Stimulated activated CD4-positive, alpha-beta T cell treated with anti-CD3 and anti-CD28 coated beads, TNF-alpha, amount 100 ng/mL, for 1 hour (primary cell): ENCODE measurements around the gene LSM7.

ENCODE experiments used
- DNase-seq, 3 donors: peaks; one replicate each; pipeline ENCODE4 v3.0.0-alpha.2; 2020; ENCODE audit warnings: low read depth in 3 of 3, low spot score in 1 of 3

The LSM7 gene

DNA sequence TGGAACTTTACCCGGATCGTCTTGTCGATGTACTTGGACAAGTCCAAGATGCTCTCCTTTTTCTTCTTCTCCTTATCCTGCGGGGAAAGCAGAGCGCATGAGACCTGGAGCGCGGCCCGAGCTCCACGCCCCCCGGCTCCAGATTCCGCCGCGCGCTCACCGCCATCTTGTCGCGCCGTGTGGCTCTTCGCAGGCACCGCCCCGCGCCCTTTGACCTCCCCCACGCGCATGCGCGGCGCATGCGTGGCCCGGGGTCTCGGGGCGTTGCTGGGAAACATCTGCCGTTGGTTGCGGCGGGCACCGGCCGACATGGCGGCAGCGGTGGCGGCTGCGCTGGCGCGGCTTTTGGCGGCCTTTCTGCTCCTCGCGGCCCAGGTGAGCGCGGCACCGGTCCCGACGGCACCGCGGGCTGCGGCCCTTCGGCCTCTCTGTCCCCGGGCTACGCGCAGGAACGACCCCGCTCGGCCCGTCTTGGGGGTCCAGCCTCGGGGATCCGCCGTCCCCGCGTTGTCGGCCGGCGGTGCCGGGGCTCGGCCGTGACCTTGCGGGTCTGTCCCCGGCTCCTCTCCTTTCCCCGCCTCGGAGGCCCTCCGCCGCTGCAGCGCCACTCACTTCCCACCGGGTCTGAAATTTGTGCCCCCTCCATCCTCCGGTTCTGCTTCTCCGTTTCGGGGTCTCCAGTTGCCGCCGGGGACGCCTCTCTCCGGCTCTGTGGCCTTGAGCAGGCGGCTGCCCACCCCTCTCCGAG lies at the start of gene LSM7, which contains the start of gene SPPL2B:
TSS of gene LSM7 (minus strand) at position 186 of the 748 bp plus-strand sequence. CDS start at position 166, 20 bp downstream.
TSS of gene SPPL2B (plus strand) at position 284 of the 748 bp plus-strand sequence. CDS start at position 310, 26 bp downstream.
- DNase-seq: peak; percentile 85 to 94 (median 87)

DNA sequence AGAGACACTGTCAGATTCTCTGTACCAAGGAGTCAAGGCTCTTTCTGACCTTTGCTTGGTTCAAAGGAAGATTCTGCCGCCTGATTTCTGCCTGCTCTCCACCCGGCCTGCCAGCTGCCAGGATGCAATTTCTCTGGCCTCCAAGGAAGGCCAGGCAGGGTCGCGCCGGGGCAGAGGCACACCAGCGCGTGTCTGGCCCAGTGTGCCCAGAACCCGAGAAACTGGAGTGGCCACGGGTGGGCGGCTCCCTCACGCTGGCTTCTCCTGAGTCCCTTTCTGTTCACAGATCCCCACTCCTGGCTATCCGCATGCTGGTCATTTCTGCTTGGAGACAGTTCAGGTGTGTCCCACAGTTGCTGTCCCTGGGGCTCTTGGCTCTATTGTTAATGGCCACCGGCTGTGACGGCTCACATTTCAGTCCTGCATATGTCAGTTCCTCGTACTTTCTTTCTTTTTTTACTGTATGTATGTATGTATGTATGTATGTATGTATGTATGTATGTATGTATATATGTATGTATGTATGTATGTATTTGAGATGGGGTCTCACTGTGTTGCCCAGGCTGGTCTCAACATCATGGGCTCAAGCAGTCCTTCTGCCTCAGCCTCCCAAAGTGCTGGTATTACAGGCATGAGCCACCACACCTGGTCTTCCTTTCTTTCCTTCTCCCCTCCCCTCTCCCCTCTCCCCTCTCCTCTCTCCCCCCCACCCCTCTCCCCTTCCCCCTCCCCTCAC lies 48.6 kb upstream of the LSM7 start:
- no peak for DNase-seq

DNA sequence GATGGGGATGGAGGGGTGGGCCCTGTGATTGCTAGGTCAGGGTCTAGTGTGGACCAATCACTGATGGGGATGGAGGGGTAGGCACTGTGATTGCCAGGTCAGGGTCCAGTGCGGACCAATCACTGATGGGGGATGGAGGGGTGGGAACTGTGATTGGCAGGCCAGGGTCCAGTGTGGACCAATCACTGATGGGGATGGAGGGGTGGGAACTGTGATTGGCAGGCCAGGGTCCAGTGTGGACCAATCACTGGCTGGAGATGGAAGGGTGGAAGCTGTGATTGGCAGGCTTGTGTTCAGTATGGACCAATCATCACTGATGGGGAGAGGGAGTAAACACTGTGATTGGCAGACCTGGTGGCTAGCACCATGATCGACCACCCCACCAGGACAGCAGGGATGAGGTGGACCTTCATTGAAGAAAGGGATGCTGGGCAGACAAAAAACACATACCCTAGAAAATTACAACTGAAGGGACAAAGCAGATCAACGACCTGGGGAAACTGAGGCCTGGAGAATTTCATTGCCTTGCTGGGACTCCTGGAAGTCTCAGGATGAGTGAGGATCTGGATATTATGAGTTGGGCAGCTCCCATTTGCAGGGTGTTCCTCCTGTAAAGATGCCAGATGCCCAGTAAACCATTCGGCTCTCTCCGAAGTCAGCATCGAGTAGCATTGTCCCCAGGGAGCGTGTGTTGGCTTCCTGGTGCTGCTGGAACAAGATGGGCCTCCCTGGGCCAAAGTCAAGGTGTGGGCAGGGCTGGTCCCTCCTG lies 47.2 kb upstream of the LSM7 start:
- DNase-seq: no peak

DNA sequence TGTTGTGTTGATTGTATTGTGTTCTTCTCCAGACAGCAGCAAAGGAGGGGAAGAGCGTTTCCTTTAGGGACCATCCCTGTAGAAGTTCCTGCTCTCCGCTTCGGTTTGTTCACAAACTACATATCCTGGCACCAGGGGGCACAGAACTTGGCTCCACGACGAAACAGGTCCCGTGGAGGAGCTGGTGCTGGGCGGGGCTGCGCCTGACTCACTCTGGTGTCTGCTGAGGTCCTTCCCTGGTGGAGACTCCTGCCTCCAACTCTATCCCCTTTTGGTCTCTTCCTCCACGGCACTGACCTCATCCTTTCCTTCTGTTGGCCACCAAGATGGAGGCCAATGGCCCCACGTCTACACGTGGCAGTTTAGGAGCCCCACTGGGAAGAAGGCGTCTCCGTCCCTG lies 46.4 kb upstream of the LSM7 start:
- no peak for DNase-seq

DNA sequence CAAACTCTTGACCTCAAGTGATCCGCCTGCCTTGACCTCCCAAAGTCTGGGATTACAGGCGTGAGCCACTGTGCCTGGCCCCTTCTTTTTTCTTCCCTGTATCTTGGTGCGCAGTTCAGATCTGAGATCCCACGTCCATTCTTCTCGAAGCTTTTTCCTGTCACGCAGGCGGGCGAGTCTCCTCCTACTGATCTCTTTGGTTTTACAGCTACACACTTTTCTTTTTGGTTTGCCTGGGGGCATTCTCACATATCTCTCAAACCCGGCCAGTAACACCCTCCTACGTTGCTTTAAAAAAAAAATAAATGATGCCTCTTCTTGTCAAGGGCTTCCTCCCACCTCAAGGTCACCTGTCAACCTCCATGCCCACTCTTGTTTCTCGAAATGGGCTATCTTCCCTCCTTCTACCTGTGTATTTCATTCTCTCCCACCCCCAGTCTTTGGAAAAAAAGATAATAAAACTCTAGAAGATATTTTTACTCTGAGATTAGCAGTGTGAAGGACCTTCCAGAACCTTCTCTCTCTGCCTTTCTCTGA lies 43.8 kb upstream of the LSM7 start:
- DNase-seq: no peak

DNA sequence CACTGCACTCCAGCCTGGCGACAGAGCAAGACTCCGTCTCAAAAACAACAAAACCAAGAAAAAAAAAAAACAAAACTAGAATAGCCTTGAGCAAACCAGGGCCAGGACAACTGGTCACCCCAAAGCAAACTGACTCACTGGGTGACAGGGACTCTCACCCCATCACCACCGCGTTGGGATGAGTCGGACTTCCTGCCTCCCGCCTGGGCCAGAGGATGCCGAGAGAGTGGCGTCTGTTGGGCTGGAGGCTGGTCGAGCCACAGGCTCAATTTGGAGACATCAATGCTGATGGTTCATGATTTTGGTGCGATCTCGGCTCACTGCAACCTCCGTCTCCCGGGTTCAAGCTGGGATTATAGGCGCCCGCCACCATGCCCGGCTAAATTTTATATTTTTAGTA lies 43.3 kb upstream of the LSM7 start:
- no peak for DNase-seq

DNA sequence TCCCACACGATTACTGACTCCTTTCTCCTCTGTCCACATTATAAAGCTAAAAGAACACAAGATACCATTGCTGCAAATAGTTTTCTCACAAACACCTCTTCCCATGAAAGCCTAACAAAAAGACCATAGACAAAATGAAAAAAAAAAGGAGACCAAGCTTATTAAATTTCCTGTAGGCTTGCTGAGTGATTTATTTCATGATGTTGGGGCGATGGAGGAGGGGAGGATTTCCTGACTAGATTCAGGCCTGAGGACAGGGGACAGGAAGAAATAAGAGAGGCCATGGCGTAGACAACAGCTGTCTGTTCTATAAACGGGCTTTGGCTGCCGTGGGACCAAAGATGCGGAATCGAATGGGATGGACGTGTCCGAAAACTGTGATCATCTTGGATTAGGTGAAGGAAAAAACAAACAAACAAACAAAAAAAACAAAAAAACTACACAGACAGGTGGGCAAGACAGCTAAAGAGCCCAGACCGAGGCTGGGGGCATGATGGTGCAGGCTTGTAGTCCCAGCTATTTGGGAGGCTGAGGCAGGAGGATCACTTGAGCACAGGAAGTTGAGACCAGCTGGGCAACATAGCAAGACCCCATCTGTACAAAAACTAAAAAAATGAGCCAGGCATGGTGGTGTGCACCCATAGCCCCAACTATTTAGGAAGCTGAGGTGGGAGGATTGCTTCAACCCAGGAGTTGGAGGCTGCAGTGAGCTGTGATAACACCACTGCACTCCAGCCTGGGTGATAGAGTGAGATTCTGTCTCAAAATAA lies 37.0 kb upstream of the LSM7 start:
- DNase-seq: no peak

DNA sequence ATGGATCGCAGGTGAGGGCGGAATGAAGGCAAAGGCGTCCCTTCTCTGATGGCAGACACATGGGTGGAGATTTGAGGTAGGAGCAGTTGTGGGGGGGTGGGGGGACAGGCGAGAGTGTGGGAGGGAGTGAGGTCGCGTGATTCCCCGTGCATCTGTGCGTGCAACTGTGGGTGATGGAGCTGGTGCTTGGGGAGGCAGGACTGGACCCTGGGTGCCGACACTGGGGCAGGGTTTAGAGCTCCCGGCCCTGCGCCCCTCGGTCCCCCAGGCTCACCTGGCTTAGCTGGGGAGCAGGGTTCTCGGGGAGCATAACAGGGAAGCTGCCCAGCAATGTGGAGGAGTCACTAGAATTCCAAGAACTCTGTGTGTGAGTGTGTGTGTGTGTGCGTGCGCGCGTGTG lies 35.0 kb upstream of the LSM7 start:
- DNase-seq: no peak

DNA sequence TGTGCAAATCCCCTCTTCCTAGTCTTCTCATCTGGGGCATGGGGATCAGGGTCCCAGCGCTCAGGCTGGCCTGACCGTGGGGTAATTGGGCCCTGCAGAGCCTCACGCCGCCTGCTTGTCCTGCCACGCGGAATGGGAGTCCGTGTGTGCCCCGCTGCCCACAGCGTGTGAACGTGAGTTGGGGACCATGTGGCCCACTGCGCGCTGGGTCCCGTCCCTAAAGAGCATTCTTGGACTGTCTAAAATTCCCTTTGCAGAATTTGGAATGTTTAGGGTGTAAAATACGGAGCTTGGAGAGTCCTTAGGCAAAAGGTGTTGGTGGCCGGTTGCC lies 34.5 kb upstream of the LSM7 start:
- no peak for DNase-seq

DNA sequence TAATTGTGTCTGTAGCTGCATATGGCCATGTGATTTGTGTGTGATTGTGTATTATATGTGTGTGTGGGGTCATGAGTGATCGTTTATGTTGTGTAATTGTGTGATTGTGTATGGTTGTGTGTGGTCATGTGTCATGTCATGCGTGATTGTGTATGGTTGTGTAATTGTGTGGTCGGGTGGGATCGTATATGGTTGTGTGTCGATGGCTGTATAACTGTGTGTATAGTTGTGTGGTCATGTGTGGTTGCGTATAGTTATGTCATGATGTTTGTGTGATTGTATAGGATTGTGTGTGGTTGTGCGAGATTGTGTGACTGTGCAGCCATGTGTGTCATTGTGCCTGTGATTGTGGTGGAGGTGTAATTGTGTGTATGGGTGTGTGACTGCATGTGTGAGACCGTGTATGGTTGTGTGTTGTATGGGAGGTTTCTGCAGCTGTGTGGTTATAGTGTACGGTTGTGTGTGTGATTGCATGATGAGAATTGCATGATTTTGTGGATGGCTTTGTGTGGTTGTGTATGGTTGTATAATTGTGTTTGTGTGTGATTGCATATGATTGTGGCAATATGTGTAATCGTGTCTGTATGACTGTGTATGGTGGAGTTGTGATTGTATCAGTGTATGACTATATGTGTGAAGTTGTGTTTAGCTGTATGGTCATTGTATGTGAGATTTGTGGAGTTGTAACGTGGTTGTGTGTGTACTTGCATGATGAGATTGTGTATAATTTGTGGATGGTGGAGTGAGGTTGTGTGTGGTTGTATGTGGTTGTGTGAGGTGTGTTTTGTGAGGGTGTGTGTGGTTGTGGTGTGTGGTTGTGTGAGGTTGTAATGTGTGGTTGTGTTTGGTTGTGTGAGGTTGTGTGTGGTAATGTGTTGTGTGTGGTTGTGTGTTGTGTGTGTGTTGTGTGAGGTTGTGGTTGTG lies 33.9 kb upstream of the LSM7 start:
- DNase-seq: no peak

DNA sequence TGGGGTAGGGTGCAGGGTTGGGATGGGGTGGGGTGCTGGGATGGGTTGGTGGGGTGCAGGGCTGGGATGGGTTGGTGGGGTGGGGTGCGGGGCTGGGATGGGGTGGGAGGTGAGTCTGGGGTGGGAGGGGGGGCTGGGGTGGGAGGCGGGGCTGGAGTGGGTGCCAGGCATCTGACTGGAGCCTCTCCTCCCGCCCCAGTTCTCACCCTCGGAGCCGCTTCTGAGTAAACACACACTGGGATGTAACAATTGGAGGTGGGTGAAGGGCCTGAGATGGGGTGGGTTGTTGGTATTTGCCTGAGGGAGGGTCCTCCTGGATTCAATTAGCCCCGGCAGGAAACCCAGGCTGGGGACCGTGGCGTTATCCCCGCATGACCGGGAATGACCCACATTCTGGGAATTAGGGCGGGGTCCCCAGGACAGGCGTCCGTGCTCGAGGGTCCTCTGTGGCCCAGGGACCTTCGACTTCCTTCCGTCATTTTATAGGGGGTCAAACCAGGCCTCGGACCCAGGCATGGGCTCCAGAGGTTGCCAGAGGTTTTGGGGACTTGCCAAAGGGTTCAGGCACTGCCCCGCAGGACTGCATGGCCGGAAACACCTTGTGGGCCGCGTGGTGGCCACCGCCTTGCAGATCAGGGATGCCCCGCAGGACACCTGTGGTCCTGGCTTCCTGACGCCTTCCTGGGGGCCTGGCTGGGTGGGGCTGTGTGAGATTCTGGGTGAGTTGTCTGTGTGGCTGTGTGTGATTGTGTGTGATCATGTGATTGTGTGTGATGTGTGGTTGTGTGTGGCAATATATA lies 33.1 kb upstream of the LSM7 start:
- DNase-seq: no peak

DNA sequence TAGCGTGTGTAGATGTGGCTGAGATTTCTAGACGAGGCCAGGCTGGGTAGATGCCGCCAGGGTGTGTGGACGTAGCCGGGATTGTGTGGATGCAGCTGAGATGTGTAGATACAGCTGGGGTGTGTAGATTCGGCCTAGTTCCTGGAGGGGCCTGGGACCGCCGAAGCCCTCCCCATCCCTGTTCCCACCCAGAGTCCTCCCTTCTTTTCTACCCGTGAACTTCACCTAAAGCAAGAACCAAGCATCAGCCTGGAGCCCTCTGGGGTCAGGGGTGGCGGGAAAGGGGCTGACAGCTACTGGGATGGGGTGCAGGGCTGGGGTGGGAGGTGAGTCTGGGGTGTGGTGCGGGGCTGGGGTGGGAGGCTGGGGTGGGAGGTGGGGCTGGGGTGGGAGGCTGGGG lies 32.4 kb upstream of the LSM7 start:
- no peak for DNase-seq

DNA sequence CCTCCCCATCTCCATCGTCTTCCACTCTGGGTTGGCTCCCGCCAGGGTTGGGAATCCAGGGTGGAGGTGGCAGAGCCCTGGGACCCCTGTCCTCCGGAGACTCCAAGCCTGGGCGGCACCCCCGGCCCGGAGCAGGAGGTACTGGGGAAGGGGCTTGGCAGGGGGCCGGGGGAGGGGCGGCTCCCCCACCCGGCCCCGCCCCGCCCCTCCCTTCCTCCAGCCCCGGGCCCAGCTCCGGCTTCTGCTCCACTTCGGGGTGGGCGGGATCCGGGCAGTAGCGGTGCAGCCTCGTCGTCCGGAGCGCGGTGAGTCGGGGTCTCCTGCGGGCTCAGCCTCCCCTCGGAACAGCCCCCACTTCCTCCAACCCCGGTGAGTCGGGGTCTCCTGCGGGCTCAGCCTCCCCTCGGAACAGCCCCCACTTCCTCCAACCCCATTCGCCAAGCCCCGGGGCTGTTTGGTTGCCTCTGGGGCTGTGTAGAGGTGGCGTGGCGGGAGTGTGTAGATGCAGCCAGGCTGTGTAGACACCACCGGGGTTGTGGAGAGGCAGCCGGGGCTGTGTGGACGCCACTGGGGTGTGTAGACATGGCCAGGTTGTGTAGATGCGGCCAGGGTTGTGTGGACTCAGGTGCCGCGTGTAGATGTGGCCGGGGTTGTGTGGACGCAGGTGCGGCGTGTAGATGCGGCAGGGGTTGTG lies 31.8 kb upstream of the LSM7 start, which contains the start of gene TMPRSS9:
TSS of gene TMPRSS9 (plus strand) at position 274 of the 694 bp plus-strand sequence. CDS start 29,521 bp downstream, outside the sequence.
- no peak for DNase-seq

DNA sequence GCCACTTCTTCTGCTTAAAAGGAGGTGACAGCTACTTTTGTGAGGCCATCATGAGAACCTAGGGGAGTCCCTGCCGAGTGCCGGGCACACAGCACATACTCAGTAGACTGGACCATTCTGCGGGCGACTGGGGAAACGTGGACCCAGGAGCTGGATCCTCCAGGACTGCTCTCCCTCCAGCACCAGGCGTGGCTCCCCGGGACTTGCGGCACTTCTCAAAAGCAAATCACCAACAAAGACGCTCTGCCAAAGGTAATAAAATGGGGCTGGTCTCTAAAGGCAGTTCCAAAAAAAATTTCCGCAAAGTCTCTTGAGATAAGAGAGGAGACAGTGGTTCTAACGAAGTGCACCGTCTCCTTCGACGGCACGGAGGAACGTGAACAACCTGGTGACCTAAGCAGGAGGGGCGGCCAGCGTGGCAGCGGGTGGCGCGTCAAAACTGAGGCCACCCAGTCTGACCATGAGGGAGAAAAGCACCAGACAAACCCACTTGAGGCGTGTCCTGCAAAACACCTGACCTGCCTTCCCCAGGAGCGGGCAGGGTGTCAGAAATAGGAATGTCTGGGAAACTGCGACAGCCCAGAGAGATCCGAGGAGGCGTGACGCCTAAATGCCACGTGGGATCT lies 30.3 kb upstream of the LSM7 start:
- no peak for DNase-seq

DNA sequence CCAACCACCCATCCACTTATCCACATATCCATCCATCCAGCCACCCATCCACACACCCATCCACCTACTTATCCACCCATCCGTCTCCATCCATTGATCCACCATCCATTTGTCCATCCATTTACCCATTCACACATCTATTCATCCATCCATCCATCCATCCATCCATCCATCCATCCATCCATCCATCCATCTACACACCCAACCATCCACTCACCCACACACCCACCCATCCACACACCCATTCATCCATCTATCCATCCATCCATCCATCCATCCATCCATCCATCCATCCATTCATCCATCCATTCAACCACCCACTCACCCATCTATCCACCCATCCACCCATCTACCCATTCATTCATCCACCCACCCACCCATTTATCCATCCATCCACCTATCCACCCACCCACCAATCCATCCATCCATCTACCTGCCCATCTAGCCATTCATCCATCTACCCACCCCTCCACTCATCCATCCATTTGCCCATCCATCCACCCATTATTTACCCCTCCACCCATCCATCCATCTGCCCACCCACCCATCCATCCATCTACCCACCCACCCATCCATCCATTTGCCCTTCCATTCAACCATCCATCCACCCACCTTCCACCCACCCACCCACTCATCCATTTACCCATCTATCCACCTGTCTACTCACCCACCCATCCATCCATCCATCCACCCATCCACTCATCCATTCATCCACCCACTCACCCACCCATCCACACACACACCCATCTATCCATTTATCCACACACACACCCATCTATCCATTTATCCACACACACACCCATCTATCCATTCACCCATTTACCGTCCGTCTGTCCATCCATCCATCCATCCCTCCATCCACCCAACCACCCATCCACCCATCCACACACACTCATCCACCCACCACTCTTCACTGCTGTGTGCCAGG lies 29.2 kb upstream of the LSM7 start:
- no peak for DNase-seq

DNA sequence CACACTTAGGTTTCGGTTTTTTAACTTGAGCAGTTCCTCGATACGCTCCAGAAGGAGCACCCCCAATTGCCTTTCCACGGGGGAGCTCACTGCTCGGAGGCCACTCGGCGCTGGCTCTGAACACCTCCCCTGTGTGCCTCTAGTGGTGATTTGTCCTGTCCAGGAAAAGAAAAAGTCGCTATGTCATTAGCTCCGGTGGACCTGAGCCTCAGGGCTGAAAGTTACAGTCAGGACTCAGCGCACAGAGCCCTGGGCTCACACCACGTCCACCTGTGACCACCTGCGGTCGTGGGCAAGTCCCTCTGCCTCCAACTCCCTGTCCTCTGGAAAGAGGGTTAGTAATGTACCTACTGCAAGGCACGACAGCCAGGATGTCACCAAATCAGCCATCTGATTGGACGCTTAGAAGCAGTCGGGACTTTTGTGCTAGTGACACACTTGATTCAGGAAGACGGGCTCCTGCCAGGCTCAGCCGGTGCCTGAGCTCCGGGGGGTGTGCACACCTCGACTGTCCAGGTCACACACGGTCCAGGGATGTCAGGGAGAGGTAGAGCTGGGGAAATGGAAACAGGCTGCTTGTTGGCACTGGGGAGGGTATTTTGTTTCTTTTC lies 27.8 kb upstream of the LSM7 start:
- no peak for DNase-seq
